PFSK-1 (cell line): Measurements from ENCODE around the gene PLP1.

Experiments used
- FOXP2 ChIP-seq: optimal IDR thresholded peaks from 2 replicates; pipeline ENCODE3; 2011; ENCODE audit warnings: borderline replicate concordance, control low read depth, inconsistent platforms; ENCODE audit not compliant: insufficient read depth; ENCODE audit errors: extremely low read length, extremely low read depth
- POLR2AphosphoS5 ChIP-seq: IDR thresholded peaks from 2 replicates; pipeline ENCODE4 v1.6.1; 2012; ENCODE audit warnings: low read depth, mild to moderate bottlenecking, control low read depth, low read length, moderate library complexity
- REST ChIP-seq, 2 experiments: IDR thresholded peaks; 2 replicates each; pipeline versions ENCODE4 v1.6.1 to v1.8.0; 2011 to 2012; ENCODE audit warnings: low read depth in 2 of 2, low read length in 2 of 2, control low read depth in 1 of 2, inconsistent platforms in 1 of 2, mild to moderate bottlenecking in 1 of 2, moderate library complexity in 1 of 2; ENCODE audit not compliant: insufficient read depth in 1 of 2
- SIN3A ChIP-seq: IDR thresholded peaks from 2 replicates; pipeline ENCODE4 v1.6.1; 2012; ENCODE audit warnings: mild to moderate bottlenecking, low read length, moderate library complexity, borderline replicate concordance; ENCODE audit not compliant: insufficient read depth
- TAF1 ChIP-seq: IDR thresholded peaks from 2 replicates; pipeline ENCODE4 v1.6.1; 2012; ENCODE audit warnings: low read length, control low read depth, borderline replicate concordance; ENCODE audit not compliant: insufficient read depth

The PLP1 gene

GRCh38 chrX:103811858-103812257, 35.2 kb downstream of the PLP1 start:
- TF ChIP-seq REST (IDR thresholded peaks at IDR 0.05; ENCODE audit: insufficient read depth in 1 of 2, low read depth in 2 of 2, low read length in 2 of 2) (no peak), FOXP2 (no peak), TAF1 (no peak), SIN3A (no peak), POLR2AphosphoS5 (no peak)

- TF ChIP-seq TAF1 (no peak), POLR2AphosphoS5 (no peak), SIN3A (no peak), REST (IDR thresholded peaks at IDR 0.05; ENCODE audit: insufficient read depth in 1 of 2, low read depth in 2 of 2, low read length in 2 of 2) (no peak), FOXP2 (no peak)
Observed at GRCh38 chrX:103817502-103817901, 40.9 kb downstream of the PLP1 start.

DNA sequence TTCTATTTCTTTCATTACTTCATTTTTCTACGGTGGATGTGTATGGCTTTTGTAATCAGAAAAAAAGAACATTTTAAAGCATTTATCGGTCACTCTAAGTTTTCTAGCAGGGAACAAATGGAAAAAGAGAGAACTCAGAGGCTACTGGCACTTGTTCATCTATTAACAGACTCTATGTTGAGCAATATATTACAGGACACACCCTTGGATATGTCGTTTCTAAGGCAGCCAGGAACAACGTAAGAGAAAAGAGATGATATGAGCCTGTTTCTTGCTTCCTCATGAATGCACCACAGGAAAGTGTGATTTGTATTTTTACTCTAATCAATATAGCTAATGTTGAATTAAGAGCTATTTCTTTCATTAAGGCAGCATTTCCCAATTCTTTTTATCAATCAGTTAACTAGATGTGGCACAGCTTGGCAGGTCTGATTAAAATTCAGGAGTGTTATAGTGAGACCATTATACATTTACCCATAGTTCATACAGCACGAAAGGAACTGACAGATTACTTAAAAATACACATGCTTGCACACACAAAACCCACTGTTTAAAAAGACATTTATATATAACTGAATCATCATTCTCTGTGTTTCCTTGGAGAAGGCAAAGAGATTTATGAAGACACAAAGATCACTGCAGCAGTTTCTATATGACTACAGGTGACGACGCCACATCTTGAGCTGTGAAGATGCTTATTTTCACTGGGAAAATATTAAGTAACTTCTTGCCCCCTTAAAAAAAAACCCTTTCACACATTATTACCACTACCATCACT, 42.4 kb downstream of the PLP1 start:
- TF ChIP-seq TAF1 (no peak), REST (IDR thresholded peaks at IDR 0.05; ENCODE audit: insufficient read depth in 1 of 2, low read depth in 2 of 2, low read length in 2 of 2) (no peak), FOXP2 (no peak), SIN3A (no peak), POLR2AphosphoS5 (no peak)

DNA sequence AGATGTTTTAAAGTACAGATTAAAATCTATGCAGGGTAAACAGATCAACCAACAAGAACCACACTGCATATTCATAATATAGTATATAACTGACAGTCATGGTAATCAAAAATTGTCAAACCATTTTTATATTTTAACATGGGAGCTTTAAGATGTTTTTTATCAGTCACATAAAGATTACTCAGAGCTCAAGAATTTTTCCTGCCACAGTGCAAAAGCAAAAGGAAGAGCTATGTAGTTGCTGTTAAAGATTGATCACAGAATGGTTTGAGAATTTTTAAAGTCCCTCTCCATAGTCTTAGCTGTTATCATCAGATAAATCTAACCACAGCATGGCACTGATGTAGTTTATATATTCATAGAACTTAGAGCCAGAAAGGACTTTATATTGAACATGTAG, 47.0 kb downstream of the PLP1 start:
- no peak for TF ChIP-seq REST (IDR thresholded peaks at IDR 0.05; ENCODE audit: insufficient read depth in 1 of 2, low read depth in 2 of 2, low read length in 2 of 2)
- TF ChIP-seq POLR2AphosphoS5: no peak
- no peak for TF ChIP-seq SIN3A
- no peak for TF ChIP-seq FOXP2
- TF ChIP-seq TAF1: no peak

GRCh38 chrX:103825881-103826280, 49.2 kb downstream of the PLP1 start:
- no peak for TF ChIP-seq REST (IDR thresholded peaks at IDR 0.05; ENCODE audit: insufficient read depth in 1 of 2, low read depth in 2 of 2, low read length in 2 of 2)
- no peak for TF ChIP-seq POLR2AphosphoS5
- TF ChIP-seq TAF1: no peak
- no peak for TF ChIP-seq SIN3A
- TF ChIP-seq FOXP2: no peak
